Loucy (cell line): ENCODE results near the gene GNB5.

Experiments
- H2AFZ ChIP-seq: fragments of 200-600 bp; sonication (generic); 2 replicates; pipeline ENCODE4 v1.6.0; 2016; ENCODE audit warnings: antibody characterized with exemption, mild to moderate bottlenecking, low read length, moderate library complexity
- H3F3A ChIP-seq: fragments of 200-600 bp; 2 replicates; pipeline ENCODE4 v1.6.0; 2016; ENCODE audit warnings: antibody characterized with exemption, low read depth, mild to moderate bottlenecking
- H3K27me3 ChIP-seq: fragments of 200-600 bp; sonication (generic); 2 replicates; pipeline ENCODE4 v1.6.1; 2014; ENCODE audit warnings: low read length, mild to moderate bottlenecking; ENCODE audit not compliant: insufficient read depth, poor library complexity, severe bottlenecking
- H3K36me3 ChIP-seq: fragments of 200-600 bp; sonication (generic); 2 replicates; pipeline ENCODE4 v1.6.1; 2016; ENCODE audit warnings: low read length; ENCODE audit not compliant: insufficient read depth
- H3K4me1 ChIP-seq: fragments of 200-600 bp; sonication (generic); 2 replicates; pipeline ENCODE4 v1.5.1; 2014; ENCODE audit warnings: low read length, mild to moderate bottlenecking; ENCODE audit not compliant: insufficient read depth, poor library complexity, severe bottlenecking
- H3K4me2 ChIP-seq: fragments of 200-600 bp; sonication (generic); 2 replicates; pipeline ENCODE4 v1.6.0; 2014; ENCODE audit warnings: antibody characterized with exemption, low read length, low read depth, mild to moderate bottlenecking; ENCODE audit not compliant: poor library complexity, severe bottlenecking
- H3K4me3 ChIP-seq: fragments of 200-600 bp; sonication (generic); 2 replicates; pipeline ENCODE4 v1.5.1; 2014; ENCODE audit warnings: low read length, mild to moderate bottlenecking, mixed read lengths; ENCODE audit not compliant: poor library complexity, severe bottlenecking
- H3K79me2 ChIP-seq: fragments of 200-600 bp; sonication (generic); 2 replicates; pipeline ENCODE4 v1.6.1; 2014; ENCODE audit warnings: low read length; ENCODE audit not compliant: insufficient read depth
- H3K9ac ChIP-seq: fragments of 200-600 bp; sonication (generic); 2 replicates; pipeline ENCODE4 v1.6.0; 2014; ENCODE audit warnings: mild to moderate bottlenecking, low read depth, low read length, moderate library complexity; ENCODE audit not compliant: poor library complexity, severe bottlenecking
- H3K9me2 ChIP-seq: fragments of 200-600 bp; sonication (generic); replicated peaks from 2 replicates; pipeline ENCODE4 v1.6.1; 2016; ENCODE audit warnings: low read depth, low read length, mixed read lengths
- H3K9me3 ChIP-seq: fragments of 200-600 bp; sonication (generic); 2 replicates; pipeline ENCODE4 v1.6.1; 2014; ENCODE audit warnings: mild to moderate bottlenecking, antibody characterized with exemption, low read length, low read depth; ENCODE audit not compliant: insufficient read depth
- H4K20me1 ChIP-seq: fragments of 200-600 bp; sonication (generic); 2 replicates; pipeline ENCODE4 v1.6.0; 2014; ENCODE audit warnings: antibody characterized with exemption, low read length, mild to moderate bottlenecking; ENCODE audit not compliant: insufficient read depth, poor library complexity, severe bottlenecking
- CTCF ChIP-seq: fragments of 200-600 bp; sonication (generic); conservative IDR thresholded peaks from 2 replicates; pipeline ENCODE4 v1.5.1; 2014; ENCODE audit warnings: mild to moderate bottlenecking, antibody characterized with exemption, low read length
- EZH2phosphoT487 ChIP-seq: fragments of 200-600 bp; IDR thresholded peaks from 2 replicates; pipeline ENCODE4 v1.6.1; 2018; ENCODE audit warnings: antibody characterized with exemption, mild to moderate bottlenecking, moderate library complexity, borderline replicate concordance

GNB5 gene

DNA sequence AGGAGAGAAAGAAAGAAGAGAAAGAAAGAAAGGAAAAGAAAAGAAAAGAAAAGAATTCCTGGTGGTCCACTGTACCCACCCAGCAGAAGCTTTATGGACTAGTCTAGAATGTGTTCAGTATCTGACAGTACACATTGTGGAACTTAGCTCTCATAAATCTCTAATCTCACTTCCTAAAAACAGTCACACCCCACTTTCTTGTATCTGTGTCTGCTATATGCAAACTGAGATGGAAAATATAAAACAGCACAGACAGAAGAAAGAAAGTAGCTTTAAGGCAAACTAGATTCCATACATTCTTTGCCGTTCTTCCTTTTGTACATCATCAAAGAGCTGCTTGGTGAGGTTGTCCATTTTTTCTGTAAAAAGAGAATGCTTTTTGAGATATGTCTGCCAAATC lies 41.1 kb upstream of the GNB5 start:
- no peaks in the 10 kb centered on the region for H3K36me3 ChIP-seq
- H3K79me2 ChIP-seq, result no peaks in the 10 kb centered on the region
- H3K9ac ChIP-seq, result peak overlapping the region; percentile 14
- H3K4me2 ChIP-seq, result peak overlapping the region; percentile 33
- no peak overlapping the region for H3K4me3 ChIP-seq
- H3K9me3 ChIP-seq, result no peaks in the 10 kb centered on the region
- no peaks in the 10 kb centered on the region for H3K27me3 ChIP-seq
- H3K4me1 ChIP-seq, result peaks cover 44% of the 10 kb centered on the region
- H2AFZ ChIP-seq, result no peak overlapping the region
- no peaks in the 10 kb centered on the region for H3F3A ChIP-seq
- no peaks in the 10 kb centered on the region for H4K20me1 ChIP-seq
- TF ChIP-seq EZH2phosphoT487 (no peak), CTCF (no peak)
- H3K9me2 ChIP-seq, result no peaks in the 10 kb centered on the region

DNA sequence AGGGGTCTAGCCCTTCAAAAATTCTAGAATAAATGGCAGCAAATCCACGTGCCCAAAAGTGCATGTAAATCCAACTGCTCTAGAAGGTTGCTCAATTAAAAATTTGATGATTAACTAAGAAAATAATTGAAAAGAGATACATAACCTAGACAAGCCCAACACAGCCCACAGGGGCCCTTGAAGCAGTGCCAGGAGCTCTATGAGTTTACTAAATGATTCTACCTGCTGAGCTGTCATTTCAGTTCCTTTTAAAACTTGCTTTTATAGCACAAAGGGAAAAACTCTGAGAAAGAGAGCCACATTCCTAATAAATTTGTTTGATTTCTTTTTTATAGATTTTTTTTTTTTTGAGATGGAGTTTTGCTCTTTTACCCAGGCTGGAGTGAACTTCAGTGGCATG lies 38.9 kb upstream of the GNB5 start:
- Histone ChIP-seq H3K79me2 (no peaks in the 10 kb centered on the region), H3K4me1 (peaks cover 37% of the 10 kb centered on the region), H3K27me3 (no peaks in the 10 kb centered on the region), H2AFZ (no peak overlapping the region), H3F3A (no peaks in the 10 kb centered on the region), H3K9ac (no peak overlapping the region), H3K4me3 (no peak overlapping the region), H3K9me2 (no peaks in the 10 kb centered on the region), H3K4me2 (no peak overlapping the region), H3K36me3 (no peaks in the 10 kb centered on the region), H4K20me1 (no peaks in the 10 kb centered on the region), H3K9me3 (no peaks in the 10 kb centered on the region)
- TF ChIP-seq CTCF (no peak), EZH2phosphoT487 (no peak)

GRCh38 chr15:52228921-52229320 lies 37.7 kb upstream of the GNB5 start:
- Histone ChIP-seq H3F3A (no peaks in the 10 kb centered on the region), H3K9me2 (no peaks in the 10 kb centered on the region), H3K4me3 (no peak overlapping the region), H2AFZ (no peak overlapping the region), H4K20me1 (no peaks in the 10 kb centered on the region), H3K79me2 (no peaks in the 10 kb centered on the region), H3K9ac (no peak overlapping the region), H3K4me1 (peaks cover 35% of the 10 kb centered on the region), H3K9me3 (no peaks in the 10 kb centered on the region), H3K36me3 (no peaks in the 10 kb centered on the region), H3K4me2 (no peak overlapping the region), H3K27me3 (no peaks in the 10 kb centered on the region)
- TF ChIP-seq CTCF (no peak), EZH2phosphoT487 (no peak)
